SIG-M5 treated with dmso at 0.1 percent for 504 hours (cell line): ENCODE data around the gene DACH2.

Experiments
- DNase-seq: peaks from one replicate; lab custom pipeline; 2025; ENCODE audit not compliant: unreplicated experiment; lab: John Stamatoyannopoulos, UW

Gene DACH2

DNA sequence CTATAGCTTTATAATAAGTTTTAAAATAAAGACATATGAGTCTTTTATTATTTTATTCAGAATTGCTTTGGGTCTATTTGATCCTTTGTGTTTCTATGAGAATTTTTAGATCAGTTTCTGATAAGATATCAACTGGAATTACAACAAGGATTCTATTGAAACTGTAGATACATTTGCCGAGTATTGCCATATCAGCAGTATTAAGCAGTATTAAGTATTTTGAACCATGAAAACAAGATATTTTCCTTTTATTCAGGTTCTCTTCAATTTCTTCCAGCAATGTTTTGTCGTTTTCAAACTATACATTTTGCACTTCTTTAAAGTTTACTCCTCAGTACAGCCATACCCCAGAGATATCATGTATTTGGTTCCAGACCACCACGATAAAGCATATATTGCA is 598.8 kb downstream of the DACH2 start:
- DNase-seq, result no peak

- DNase-seq, result no peak
Measured at GRCh38 chrX:86805241-86805640, 657.0 kb downstream of the DACH2 start.

DNA sequence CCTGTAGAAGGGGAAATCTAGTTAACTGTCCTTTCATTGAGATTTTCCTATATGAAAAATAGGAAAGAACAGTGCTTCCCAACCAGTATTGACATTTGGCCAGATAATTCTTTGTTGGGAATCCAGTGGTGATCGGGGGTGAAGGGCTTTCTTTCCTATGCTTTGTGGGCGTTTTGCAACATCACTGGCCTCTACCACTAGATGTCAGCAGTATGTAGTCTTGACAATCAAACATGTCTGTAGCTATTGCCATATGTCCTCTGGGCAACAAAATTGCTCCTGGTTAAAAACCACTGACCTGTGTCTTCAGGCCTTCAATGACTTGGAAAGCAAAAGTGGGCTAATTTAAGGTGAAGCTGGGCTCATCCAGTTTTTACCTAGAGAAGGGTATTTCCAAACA is 658.5 kb downstream of the DACH2 start:
- peak; percentile 43 for DNase-seq

DNA sequence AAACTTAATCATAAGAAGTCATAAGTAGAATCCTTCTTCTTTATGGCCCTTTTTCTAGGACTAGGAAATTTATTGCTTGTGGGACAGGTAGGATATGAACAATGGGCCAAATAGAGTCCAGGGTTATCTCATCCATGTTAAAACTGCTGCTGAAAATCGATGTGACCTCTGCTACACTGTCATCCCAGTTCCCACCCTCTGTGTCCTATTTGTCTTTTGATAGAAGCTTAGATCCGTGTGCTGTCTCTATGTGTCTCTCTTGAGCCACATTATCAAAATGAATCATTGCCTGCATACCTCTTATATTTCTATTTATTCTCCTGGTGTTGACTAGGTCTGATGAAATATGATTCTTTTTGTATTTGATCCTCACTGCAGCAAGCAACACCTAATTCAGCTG is 661.4 kb downstream of the DACH2 start:
- DNase-seq, result no peak

GRCh38 chrX:86829786-86830185 is 681.5 kb downstream of the DACH2 start:
- DNase-seq, result no peak

GRCh38 chrX:86830685-86831084 is 682.4 kb downstream of the DACH2 start:
- no peak for DNase-seq

- no peak for DNase-seq
Measured at GRCh38 chrX:86845101-86845500, 696.9 kb downstream of the DACH2 start.
